Neural cell (in vitro differentiated cells): ENCODE data around the gene TCF20. TPM values are rescaled to one million over a fixed set of nuclear protein-coding genes. Genes with fewer than 3 reads are reported as not detected.

ENCODE experiments used
- H2AFZ ChIP-seq: fragments of 200-600, 300-800 bp; sonication (generic), shearing (Covaris generic); 2 replicates; pipeline ENCODE4 v1.6.0; 2014; ENCODE audit warnings: low read depth, mild to moderate bottlenecking, antibody characterized with exemption, low read length, moderate library complexity
- H3F3A ChIP-seq: fragments of 200-600 bp; shearing (Covaris generic); 2 replicates; pipeline ENCODE4 v1.6.1; 2016; ENCODE audit warnings: mild to moderate bottlenecking, moderate library complexity, mixed read lengths, antibody characterized with exemption, low read length; ENCODE audit not compliant: insufficient read depth, poor library complexity, severe bottlenecking
- H3K27ac ChIP-seq: fragments of 200-600, 300-800 bp; sonication (generic), shearing (Covaris generic); 2 replicates; pipeline ENCODE4 v1.5.1; 2014; ENCODE audit warnings: mild to moderate bottlenecking, low read length, moderate library complexity
- H3K27me3 ChIP-seq: fragments of 300-800, 200-600 bp; sonication (generic), shearing (Covaris generic); 2 replicates; pipeline ENCODE4 v1.6.0; 2014; ENCODE audit warnings: mild to moderate bottlenecking, low read depth, low read length, moderate library complexity; ENCODE audit not compliant: insufficient read depth
- H3K36me3 ChIP-seq: fragments of 300-800, 200-600 bp; sonication (generic), shearing (Covaris generic); 2 replicates; pipeline ENCODE4 v1.5.1; 2014; ENCODE audit warnings: mild to moderate bottlenecking, antibody characterized with exemption, low read length, moderate library complexity; ENCODE audit not compliant: insufficient read depth
- H3K4me2 ChIP-seq: fragments of 300-800, 200-600 bp; sonication (generic), shearing (Covaris generic); 2 replicates; pipeline ENCODE4 v1.6.0; 2014; ENCODE audit warnings: mild to moderate bottlenecking, low read length
- H3K4me3 ChIP-seq: fragments of 300-800, 200-600 bp; sonication (generic), shearing (Covaris generic); 2 replicates; pipeline ENCODE4 v1.5.1; 2014; ENCODE audit warnings: mild to moderate bottlenecking, low read length, moderate library complexity
- H3K79me2 ChIP-seq: fragments of 200-600 bp; shearing (Covaris generic); replicated peaks from 2 replicates; pipeline ENCODE4 v1.6.0; 2014; ENCODE audit warnings: mild to moderate bottlenecking, low read length, moderate library complexity; ENCODE audit not compliant: insufficient read depth
- H3K9ac ChIP-seq: fragments of 300-800, 200-600 bp; sonication (generic), shearing (Covaris generic); 2 replicates; pipeline ENCODE4 v1.6.1; 2016; ENCODE audit warnings: mild to moderate bottlenecking, low read length, mixed read lengths
- H3K9me2 ChIP-seq: fragments of 200-600 bp; shearing (Covaris generic); 2 replicates; pipeline ENCODE4 v1.6.1; 2016; ENCODE audit warnings: mild to moderate bottlenecking, low read length, mixed read lengths; ENCODE audit not compliant: insufficient read depth
- H3K9me3 ChIP-seq: fragments of 200-600, 300-800 bp; sonication (generic), shearing (Covaris generic); 2 replicates; pipeline ENCODE4 v1.6.1; 2016; ENCODE audit warnings: mild to moderate bottlenecking, mixed run types, low read length, moderate library complexity, mixed read lengths
- H4K20me1 ChIP-seq: fragments of 200-600 bp; shearing (Covaris generic); 2 replicates; pipeline ENCODE4 v1.6.1; 2016; ENCODE audit warnings: mild to moderate bottlenecking, mixed run types; ENCODE audit not compliant: insufficient read depth
- CTCF ChIP-seq: fragments of 450-650 bp; IDR thresholded peaks from 2 replicates; pipeline ENCODE4 v1.5.1; 2014; ENCODE audit warnings: antibody characterized with exemption, mild to moderate bottlenecking, moderate library complexity; ENCODE audit not compliant: poor library complexity, severe bottlenecking
- EP300 ChIP-seq: fragments of 450-650 bp; conservative IDR thresholded peaks from 2 replicates; pipeline ENCODE4 v1.6.1; 2014; ENCODE audit warnings: antibody characterized with exemption, mild to moderate bottlenecking, moderate library complexity; ENCODE audit not compliant: poor library complexity, severe bottlenecking
- EZH2 ChIP-seq: fragments of 200-600, 300-800 bp; shearing (Covaris generic), sonication (generic); IDR thresholded peaks from 2 replicates; pipeline ENCODE4 v1.6.1; 2014; ENCODE audit warnings: antibody characterized with exemption, low read length, borderline replicate concordance, mild to moderate bottlenecking; ENCODE audit not compliant: insufficient read depth, poor library complexity, severe bottlenecking
- MXI1 ChIP-seq: fragments of 450-650 bp; conservative IDR thresholded peaks from 2 replicates; pipeline ENCODE4 v1.6.1; 2014; ENCODE audit warnings: antibody characterized with exemption, mild to moderate bottlenecking; ENCODE audit not compliant: poor library complexity, severe bottlenecking
- POLR2AphosphoS5 ChIP-seq: IDR thresholded peaks from 2 replicates; pipeline ENCODE4 v1.6.1; 2012
- RAD21 ChIP-seq: fragments of 450-650 bp; conservative IDR thresholded peaks from 2 replicates; pipeline ENCODE4 v1.6.1; 2014; ENCODE audit warnings: antibody characterized with exemption, mild to moderate bottlenecking, moderate library complexity
- SMC3 ChIP-seq: fragments of 450-650 bp; conservative IDR thresholded peaks from 2 replicates; pipeline ENCODE4 v1.6.1; 2014; ENCODE audit warnings: antibody characterized with exemption, mild to moderate bottlenecking, moderate library complexity; ENCODE audit not compliant: poor library complexity
- TAF1 ChIP-seq: IDR thresholded peaks from 2 replicates; pipeline ENCODE4 v1.6.1; 2012; ENCODE audit warnings: low read depth
- polyA plus RNA-seq: library from polyadenylated mRNA; depleted of rRNA; stranded (reverse); fragments of >200 nt; gene quantifications from 2 replicates; pipeline ENCODE4 v1.2.3, GENCODE V29; 2014
- TF ChIP-seq, protein P1 (sequence below): IDR thresholded peaks from 2 replicates; pipeline ENCODE4 v1.6.1; 2012; ENCODE audit warnings: borderline replicate concordance

The TCF20 gene
- polyA plus RNA-seq, 1 donor from 2014 or later = 21.9 TPM

DNA sequence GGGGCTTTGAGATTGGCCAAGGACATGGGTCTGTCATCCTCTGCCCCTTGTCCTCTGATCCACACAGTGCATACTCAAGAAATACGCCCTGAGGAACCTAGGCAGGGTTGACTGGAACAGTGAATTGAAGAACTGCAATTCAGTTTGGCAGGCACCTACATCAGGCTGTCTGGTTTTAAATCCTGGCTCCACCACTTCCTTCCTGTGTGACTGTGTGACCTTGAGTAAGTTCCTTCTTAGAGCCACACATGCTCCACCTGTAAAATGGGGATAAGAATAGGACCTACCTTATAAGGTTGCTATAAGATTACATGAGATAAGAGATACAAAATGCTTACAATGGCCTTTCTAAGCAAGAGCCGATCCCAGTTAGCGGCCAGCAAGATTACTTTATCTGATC, 15.8 kb upstream of the TCF20 start:
- H2AFZ ChIP-seq = no peak overlapping the region
- H3K27me3 ChIP-seq = no peaks in the 10 kb centered on the region
- no peak overlapping the region for H3K9ac ChIP-seq
- no peaks in the 10 kb centered on the region for H3K9me3 ChIP-seq
- H3K4me3 ChIP-seq = no peak overlapping the region
- peaks cover 16% of the 10 kb centered on the region for H3K79me2 ChIP-seq
- no peaks in the 10 kb centered on the region for H3K9me2 ChIP-seq
- H3K36me3 ChIP-seq = no peaks in the 10 kb centered on the region
- TF ChIP-seq EZH2 = no peak
- no peak for TF ChIP-seq RAD21
- no peak for TF ChIP-seq MXI1
- TF ChIP-seq CTCF = no peak
- TF ChIP-seq POLR2AphosphoS5 = no peak
- TF ChIP-seq TAF1 = no peak
- no peak for TF ChIP-seq SMC3
- no peak for TF ChIP-seq EP300
- TF ChIP-seq, protein P1, sequence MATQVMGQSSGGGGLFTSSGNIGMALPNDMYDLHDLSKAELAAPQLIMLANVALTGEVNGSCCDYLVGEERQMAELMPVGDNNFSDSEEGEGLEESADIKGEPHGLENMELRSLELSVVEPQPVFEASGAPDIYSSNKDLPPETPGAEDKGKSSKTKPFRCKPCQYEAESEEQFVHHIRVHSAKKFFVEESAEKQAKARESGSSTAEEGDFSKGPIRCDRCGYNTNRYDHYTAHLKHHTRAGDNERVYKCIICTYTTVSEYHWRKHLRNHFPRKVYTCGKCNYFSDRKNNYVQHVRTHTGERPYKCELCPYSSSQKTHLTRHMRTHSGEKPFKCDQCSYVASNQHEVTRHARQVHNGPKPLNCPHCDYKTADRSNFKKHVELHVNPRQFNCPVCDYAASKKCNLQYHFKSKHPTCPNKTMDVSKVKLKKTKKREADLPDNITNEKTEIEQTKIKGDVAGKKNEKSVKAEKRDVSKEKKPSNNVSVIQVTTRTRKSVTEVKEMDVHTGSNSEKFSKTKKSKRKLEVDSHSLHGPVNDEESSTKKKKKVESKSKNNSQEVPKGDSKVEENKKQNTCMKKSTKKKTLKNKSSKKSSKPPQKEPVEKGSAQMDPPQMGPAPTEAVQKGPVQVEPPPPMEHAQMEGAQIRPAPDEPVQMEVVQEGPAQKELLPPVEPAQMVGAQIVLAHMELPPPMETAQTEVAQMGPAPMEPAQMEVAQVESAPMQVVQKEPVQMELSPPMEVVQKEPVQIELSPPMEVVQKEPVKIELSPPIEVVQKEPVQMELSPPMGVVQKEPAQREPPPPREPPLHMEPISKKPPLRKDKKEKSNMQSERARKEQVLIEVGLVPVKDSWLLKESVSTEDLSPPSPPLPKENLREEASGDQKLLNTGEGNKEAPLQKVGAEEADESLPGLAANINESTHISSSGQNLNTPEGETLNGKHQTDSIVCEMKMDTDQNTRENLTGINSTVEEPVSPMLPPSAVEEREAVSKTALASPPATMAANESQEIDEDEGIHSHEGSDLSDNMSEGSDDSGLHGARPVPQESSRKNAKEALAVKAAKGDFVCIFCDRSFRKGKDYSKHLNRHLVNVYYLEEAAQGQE = no peak
- H3F3A ChIP-seq = peaks cover 12% of the 10 kb centered on the region
- no peaks in the 10 kb centered on the region for H4K20me1 ChIP-seq
- no peak overlapping the region for H3K27ac ChIP-seq
- no peak overlapping the region for H3K4me2 ChIP-seq

DNA sequence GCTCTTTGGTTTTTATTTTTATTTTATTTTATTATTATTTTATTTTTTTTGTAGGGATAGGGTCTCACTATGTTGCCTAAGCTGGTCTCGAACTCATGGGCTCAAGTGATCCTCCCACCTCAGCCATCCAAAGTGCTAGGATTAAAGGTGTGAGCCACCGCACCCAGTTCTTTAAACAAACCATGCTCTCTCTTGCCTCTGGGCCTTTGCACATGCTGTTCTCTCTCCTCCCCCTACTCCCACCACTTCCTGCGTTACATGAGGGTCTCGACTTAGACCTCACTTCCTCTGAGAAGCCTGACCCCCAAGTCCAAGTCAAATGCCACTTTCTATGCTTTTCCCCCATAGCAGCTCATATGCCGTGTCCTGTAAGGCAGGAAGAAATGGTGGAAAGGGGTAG, 15.2 kb upstream of the TCF20 start:
- H4K20me1 ChIP-seq = no peaks in the 10 kb centered on the region
- no peaks in the 10 kb centered on the region for H3K9me3 ChIP-seq
- no peak overlapping the region for H3K4me2 ChIP-seq
- H3K79me2 ChIP-seq = peaks cover 22% of the 10 kb centered on the region
- no peaks in the 10 kb centered on the region for H3K27me3 ChIP-seq
- H3K9me2 ChIP-seq = no peaks in the 10 kb centered on the region
- H3K9ac ChIP-seq = no peak overlapping the region
- no peaks in the 10 kb centered on the region for H3K36me3 ChIP-seq
- H2AFZ ChIP-seq = no peak overlapping the region
- H3K4me3 ChIP-seq = no peak overlapping the region
- TF ChIP-seq TAF1 (no peak), SMC3 (no peak), RAD21 (no peak), POLR2AphosphoS5 (no peak), MXI1 (no peak), EZH2 (no peak), CTCF (no peak), EP300 (no peak)
- TF ChIP-seq, protein P1 = no peak
- H3F3A ChIP-seq = peaks cover 12% of the 10 kb centered on the region
- no peak overlapping the region for H3K27ac ChIP-seq
